ENCODE measurements around the gene ARHGAP45.
A peak's percentile ranks its signal among the peaks of the same experiment; 100 is the strongest.
"Not testable (repeated sequence)": the region's sequence is repeated elsewhere in the genome, so short reads cannot be mapped to it uniquely, and the experiment has no call there.

Gene ARHGAP45

GRCh38 chr19:1121395-1121794, 54.4 kb downstream of the ARHGAP45 start:
- Mint-ChIP-seq H3K9me3 (no peaks in the 10 kb centered on the region), H3K36me3 (ENCODE audit: low read depth) (peaks cover 98% of the 10 kb centered on the region), H3K4me3 (no peak overlapping the region), H3K4me1 (ENCODE audit: low read depth) (peaks cover 53% of the 10 kb centered on the region), H3K27me3 (no peaks in the 10 kb centered on the region), H3K27ac (no peak overlapping the region)
- intact Hi-C loops (cut with micrococcal nuclease): no loop called here

- intact Hi-C loops (cut with micrococcal nuclease): no loop called here
- H3K9me3 Mint-ChIP-seq: no peaks in the 10 kb centered on the region
- peak overlapping the region; percentile 88 for H3K27ac Mint-ChIP-seq
- H3K4me3 Mint-ChIP-seq: no peak overlapping the region
- peaks cover 56% of the 10 kb centered on the region for H3K4me1 Mint-ChIP-seq (ENCODE audit: low read depth)
- H3K36me3 Mint-ChIP-seq (ENCODE audit: low read depth): peaks cover 98% of the 10 kb centered on the region
- H3K27me3 Mint-ChIP-seq: no peaks in the 10 kb centered on the region
These were observed 55.3 kb downstream of the ARHGAP45 start for GRCh38 chr19:1122021-1122971.

- Mint-ChIP-seq H3K27ac (peak overlapping the region; percentile 88), H3K36me3 (ENCODE audit: low read depth) (peaks cover 98% of the 10 kb centered on the region), H3K9me3 (no peaks in the 10 kb centered on the region), H3K4me3 (no peak overlapping the region), H3K27me3 (no peaks in the 10 kb centered on the region), H3K4me1 (ENCODE audit: low read depth) (peaks cover 63% of the 10 kb centered on the region)
- intact Hi-C loops (cut with micrococcal nuclease): no loop called here
These were observed 56.0 kb downstream of the ARHGAP45 start for GRCh38 chr19:1122972-1123363.

GRCh38 chr19:1123381-1123780, 56.4 kb downstream of the ARHGAP45 start:
- no peaks in the 10 kb centered on the region for H3K27me3 Mint-ChIP-seq
- H3K36me3 Mint-ChIP-seq (ENCODE audit: low read depth): peaks cover 97% of the 10 kb centered on the region
- intact Hi-C loops (cut with micrococcal nuclease): no loop called here
- peaks cover 63% of the 10 kb centered on the region for H3K4me1 Mint-ChIP-seq (ENCODE audit: low read depth)
- H3K4me3 Mint-ChIP-seq: no peak overlapping the region
- no peaks in the 10 kb centered on the region for H3K9me3 Mint-ChIP-seq
- H3K27ac Mint-ChIP-seq: peak overlapping the region; percentile 88

GRCh38 chr19:1123885-1124677, 57.1 kb downstream of the ARHGAP45 start:
- Mint-ChIP-seq H3K27me3 (no peaks in the 10 kb centered on the region), H3K27ac (peak overlapping the region; percentile 88), H3K9me3 (no peaks in the 10 kb centered on the region), H3K4me1 (ENCODE audit: low read depth) (peaks cover 60% of the 10 kb centered on the region), H3K36me3 (ENCODE audit: low read depth) (peaks cover 94% of the 10 kb centered on the region), H3K4me3 (peak overlapping the region; percentile 39)
- intact Hi-C loops (cut with micrococcal nuclease): no loop called here

- no peaks in the 10 kb centered on the region for H3K9me3 Mint-ChIP-seq
- intact Hi-C loops (cut with micrococcal nuclease): no loop called here
- H3K27ac Mint-ChIP-seq: peak overlapping the region; percentile 88
- peaks cover 94% of the 10 kb centered on the region for H3K36me3 Mint-ChIP-seq (ENCODE audit: low read depth)
- no peaks in the 10 kb centered on the region for H3K27me3 Mint-ChIP-seq
- peaks cover 78% of the 10 kb centered on the region for H3K4me1 Mint-ChIP-seq (ENCODE audit: low read depth)
- no peak overlapping the region for H3K4me3 Mint-ChIP-seq
These were observed 58.9 kb downstream of the ARHGAP45 start for GRCh38 chr19:1125601-1126467.

GRCh38 chr19:1126984-1127760, 60.2 kb downstream of the ARHGAP45 start:
- H3K4me3 Mint-ChIP-seq: peak overlapping the region; percentile 46
- H3K27me3 Mint-ChIP-seq: no peaks in the 10 kb centered on the region
- H3K9me3 Mint-ChIP-seq: no peaks in the 10 kb centered on the region
- H3K36me3 Mint-ChIP-seq (ENCODE audit: low read depth): peaks cover 92% of the 10 kb centered on the region
- peaks cover 85% of the 10 kb centered on the region for H3K4me1 Mint-ChIP-seq (ENCODE audit: low read depth)
- intact Hi-C loops (cut with micrococcal nuclease): no loop called here
- peak overlapping the region; percentile 88 for H3K27ac Mint-ChIP-seq

- Mint-ChIP-seq H3K4me1 (ENCODE audit: low read depth) (peaks cover 83% of the 10 kb centered on the region), H3K27ac (peak overlapping the region; percentile 88), H3K36me3 (ENCODE audit: low read depth) (peaks cover 83% of the 10 kb centered on the region), H3K9me3 (no peaks in the 10 kb centered on the region), H3K27me3 (no peaks in the 10 kb centered on the region), H3K4me3 (no peak overlapping the region)
- intact Hi-C loops (cut with micrococcal nuclease): no loop called here
These were observed 61.1 kb downstream of the ARHGAP45 start for GRCh38 chr19:1128106-1128505.

- peak overlapping the region; percentile 89 for H3K27ac Mint-ChIP-seq
- H3K4me3 Mint-ChIP-seq; H3K27me3 Mint-ChIP-seq; H3K9me3 Mint-ChIP-seq; intact Hi-C loops (cut with micrococcal nuclease): not testable (repeated sequence)
- H3K4me1 Mint-ChIP-seq (ENCODE audit: low read depth): peaks cover 83% of the 10 kb centered on the region
- peaks cover 81% of the 10 kb centered on the region for H3K36me3 Mint-ChIP-seq (ENCODE audit: low read depth)
These were observed 62.1 kb downstream of the ARHGAP45 start for GRCh38 chr19:1129084-1129483.

GRCh38 chr19:1129535-1129934, 62.6 kb downstream of the ARHGAP45 start:
- Mint-ChIP-seq H3K9me3 (no peaks in the 10 kb centered on the region), H3K27me3 (no peaks in the 10 kb centered on the region), H3K4me3 (peak overlapping the region; percentile 28), H3K4me1 (ENCODE audit: low read depth) (peaks cover 83% of the 10 kb centered on the region), H3K36me3 (ENCODE audit: low read depth) (peaks cover 81% of the 10 kb centered on the region), H3K27ac (peak overlapping the region; percentile 89)
- intact Hi-C loops (cut with micrococcal nuclease): no loop called here

- Mint-ChIP-seq H3K36me3 (ENCODE audit: low read depth) (peaks cover 79% of the 10 kb centered on the region), H3K27ac (peak overlapping the region; percentile 89), H3K4me3 (peak overlapping the region; percentile 88), H3K4me1 (ENCODE audit: low read depth) (peaks cover 80% of the 10 kb centered on the region), H3K27me3 (no peaks in the 10 kb centered on the region), H3K9me3 (no peaks in the 10 kb centered on the region)
- intact Hi-C loops (cut with micrococcal nuclease): loop anchor here (5.0 kb wide), 1 partner anchor 41 kb away; the partner anchor contains the start of gene SBNO2
These were observed 64.1 kb downstream of the ARHGAP45 start for GRCh38 chr19:1130771-1131717.

Measured in dendritic cell treated with granulocyte-macrophage colony-stimulating factor and Interleukin-4, amounts not matched to agents 40 ng/mL and 50 ng/mL, for 4 days (primary cell).